ENCODE data around the gene PRELID3B.

Gene PRELID3B

DNA sequence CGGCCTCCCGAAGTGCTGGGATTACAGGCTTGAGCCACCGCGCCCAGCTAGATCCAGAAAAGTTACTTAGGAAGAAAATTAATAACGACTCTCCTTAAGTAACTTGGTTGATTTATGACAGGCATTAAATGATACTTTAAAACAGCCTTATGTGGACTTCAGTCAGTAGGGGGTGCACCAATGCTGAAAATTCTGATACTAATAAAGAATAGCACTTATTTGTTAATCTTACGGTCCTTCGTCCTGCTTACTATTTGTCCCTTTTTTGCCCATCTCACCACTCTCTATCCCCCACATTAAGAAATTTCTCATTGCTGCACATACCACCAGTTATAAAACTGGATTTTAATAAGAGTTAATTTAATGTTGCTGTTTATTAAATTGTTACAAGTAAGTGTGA lies 12.7 kb upstream of the PRELID3B start:
- Histone ChIP-seq H3K27me3 (ENCODE audit: control insufficient read depth, low read length) (peaks cover 45% of the 10 kb centered on the region), H3K4me2 (ENCODE audit: low read length) (no peak overlapping the region), H3K4me1 (ENCODE audit: control insufficient read depth, low read length) (no peaks in the 10 kb centered on the region), H3K4me3 (ENCODE audit: low read length) (no peak overlapping the region), H3K79me2 (ENCODE audit: control insufficient read depth, low read length) (no peaks in the 10 kb centered on the region), H3K36me3 (ENCODE audit: control insufficient read depth, low read length) (no peaks in the 10 kb centered on the region), H3K9me3 (ENCODE audit: control insufficient read depth, insufficient read depth, low read length) (no peaks in the 10 kb centered on the region), H3K27ac (ENCODE audit: low read depth, low read length) (no peak overlapping the region), H3K9me2 (replicated peaks; ENCODE audit: control insufficient read depth, low read length) (no peaks in the 10 kb centered on the region), H4K20me1 (ENCODE audit: control insufficient read depth, insufficient read depth, low read depth, low read length) (no peaks in the 10 kb centered on the region), H3F3A (ENCODE audit: control insufficient read depth, insufficient read depth) (no peaks in the 10 kb centered on the region)
- no peak for TF ChIP-seq EZH2phosphoT487 (IDR thresholded peaks at IDR 0.05; ENCODE audit: borderline replicate concordance, low read length)
- TF ChIP-seq, protein P1, sequence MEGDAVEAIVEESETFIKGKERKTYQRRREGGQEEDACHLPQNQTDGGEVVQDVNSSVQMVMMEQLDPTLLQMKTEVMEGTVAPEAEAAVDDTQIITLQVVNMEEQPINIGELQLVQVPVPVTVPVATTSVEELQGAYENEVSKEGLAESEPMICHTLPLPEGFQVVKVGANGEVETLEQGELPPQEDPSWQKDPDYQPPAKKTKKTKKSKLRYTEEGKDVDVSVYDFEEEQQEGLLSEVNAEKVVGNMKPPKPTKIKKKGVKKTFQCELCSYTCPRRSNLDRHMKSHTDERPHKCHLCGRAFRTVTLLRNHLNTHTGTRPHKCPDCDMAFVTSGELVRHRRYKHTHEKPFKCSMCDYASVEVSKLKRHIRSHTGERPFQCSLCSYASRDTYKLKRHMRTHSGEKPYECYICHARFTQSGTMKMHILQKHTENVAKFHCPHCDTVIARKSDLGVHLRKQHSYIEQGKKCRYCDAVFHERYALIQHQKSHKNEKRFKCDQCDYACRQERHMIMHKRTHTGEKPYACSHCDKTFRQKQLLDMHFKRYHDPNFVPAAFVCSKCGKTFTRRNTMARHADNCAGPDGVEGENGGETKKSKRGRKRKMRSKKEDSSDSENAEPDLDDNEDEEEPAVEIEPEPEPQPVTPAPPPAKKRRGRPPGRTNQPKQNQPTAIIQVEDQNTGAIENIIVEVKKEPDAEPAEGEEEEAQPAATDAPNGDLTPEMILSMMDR (IDR thresholded peaks at IDR 0.05; ENCODE audit: low read depth, low read length, poor library complexity, severe bottlenecking) = peak; percentile 58

DNA sequence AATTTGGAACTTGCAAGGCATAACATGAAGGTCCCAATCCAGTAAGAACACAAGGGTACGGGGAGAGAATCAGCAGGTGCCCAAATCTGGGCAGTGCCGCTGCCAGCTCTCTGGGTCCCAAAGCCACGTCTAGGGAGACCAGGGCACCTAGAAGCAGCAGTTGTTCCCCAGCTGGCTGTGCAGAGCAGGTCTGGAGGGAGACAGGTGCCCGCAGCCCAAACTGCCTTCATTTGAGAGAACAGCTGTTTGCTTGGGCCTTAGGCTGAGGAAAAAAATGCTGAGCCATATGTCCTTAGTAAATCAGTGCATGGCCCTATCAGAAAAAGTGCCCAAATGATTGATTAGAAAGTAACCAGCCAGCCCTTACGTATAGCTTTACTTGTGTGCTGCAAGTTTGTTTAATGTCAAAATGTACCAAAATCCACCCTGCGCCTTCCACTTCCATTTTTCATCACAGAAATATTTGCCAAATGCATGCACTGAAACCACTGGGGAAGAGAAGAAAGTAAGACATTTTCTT lies 9.1 kb upstream of the PRELID3B start:
- Histone ChIP-seq H3K27me3 (ENCODE audit: control insufficient read depth, low read length) (peaks cover 50% of the 10 kb centered on the region), H3K4me2 (ENCODE audit: low read length) (no peak overlapping the region), H3K4me3 (ENCODE audit: low read length) (no peak overlapping the region), H3K79me2 (ENCODE audit: control insufficient read depth, low read length) (no peaks in the 10 kb centered on the region), H3K4me1 (ENCODE audit: control insufficient read depth, low read length) (no peaks in the 10 kb centered on the region), H3K9me2 (replicated peaks; ENCODE audit: control insufficient read depth, low read length) (no peaks in the 10 kb centered on the region), H3K9me3 (ENCODE audit: control insufficient read depth, insufficient read depth, low read length) (no peaks in the 10 kb centered on the region), H3F3A (ENCODE audit: control insufficient read depth, insufficient read depth) (no peaks in the 10 kb centered on the region), H3K27ac (ENCODE audit: low read depth, low read length) (no peak overlapping the region), H3K36me3 (ENCODE audit: control insufficient read depth, low read length) (no peaks in the 10 kb centered on the region), H4K20me1 (ENCODE audit: control insufficient read depth, insufficient read depth, low read depth, low read length) (no peaks in the 10 kb centered on the region)
- TF ChIP-seq, protein P1 (IDR thresholded peaks at IDR 0.05; ENCODE audit: low read depth, low read length, poor library complexity, severe bottlenecking) = no peak
- TF ChIP-seq EZH2phosphoT487 (IDR thresholded peaks at IDR 0.05; ENCODE audit: borderline replicate concordance, low read length) = no peak

DNA sequence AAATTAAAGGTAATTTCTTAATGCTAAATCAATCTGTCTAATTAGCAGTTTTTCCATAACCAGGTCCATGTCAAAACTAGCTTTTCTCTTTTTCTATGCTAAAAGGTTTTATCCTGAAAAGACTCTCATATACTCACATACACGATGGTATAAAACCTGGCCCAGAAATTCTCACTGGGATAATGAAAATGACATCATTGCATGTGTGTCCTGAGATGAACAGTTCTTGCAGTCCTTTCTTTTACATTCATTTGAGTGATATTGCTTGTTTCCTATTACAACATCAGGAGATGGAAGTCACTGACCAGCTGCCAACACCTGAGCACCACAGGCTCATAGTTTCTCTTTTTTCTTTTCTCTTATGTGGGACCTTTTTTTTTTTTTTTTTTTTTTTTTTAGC lies 7.9 kb upstream of the PRELID3B start:
- no peaks in the 10 kb centered on the region for H3K4me1 ChIP-seq (ENCODE audit: control insufficient read depth, low read length)
- no peaks in the 10 kb centered on the region for H3F3A ChIP-seq (ENCODE audit: control insufficient read depth, insufficient read depth)
- H3K4me2 ChIP-seq (ENCODE audit: low read length) = no peak overlapping the region
- H3K27ac ChIP-seq (ENCODE audit: low read depth, low read length) = no peak overlapping the region
- no peaks in the 10 kb centered on the region for H4K20me1 ChIP-seq (ENCODE audit: control insufficient read depth, insufficient read depth, low read depth, low read length)
- no peaks in the 10 kb centered on the region for H3K9me3 ChIP-seq (ENCODE audit: control insufficient read depth, insufficient read depth, low read length)
- no peaks in the 10 kb centered on the region for H3K9me2 ChIP-seq (replicated peaks; ENCODE audit: control insufficient read depth, low read length)
- H3K36me3 ChIP-seq (ENCODE audit: control insufficient read depth, low read length) = no peaks in the 10 kb centered on the region
- no peak overlapping the region for H3K4me3 ChIP-seq (ENCODE audit: low read length)
- no peak for TF ChIP-seq EZH2phosphoT487 (IDR thresholded peaks at IDR 0.05; ENCODE audit: borderline replicate concordance, low read length)
- TF ChIP-seq, protein P1 (IDR thresholded peaks at IDR 0.05; ENCODE audit: low read depth, low read length, poor library complexity, severe bottlenecking) = no peak
- H3K27me3 ChIP-seq (ENCODE audit: control insufficient read depth, low read length) = peaks cover 40% of the 10 kb centered on the region
- H3K79me2 ChIP-seq (ENCODE audit: control insufficient read depth, low read length) = no peaks in the 10 kb centered on the region

Data from DOHH2 (cell line).